NCI-H1092 (cell line): ENCODE measurements around the gene UBTD2.

Source experiments
- DNase-seq: peaks from one replicate; lab custom pipeline; 2025; lab: John Stamatoyannopoulos, UW

UBTD2 gene

DNA sequence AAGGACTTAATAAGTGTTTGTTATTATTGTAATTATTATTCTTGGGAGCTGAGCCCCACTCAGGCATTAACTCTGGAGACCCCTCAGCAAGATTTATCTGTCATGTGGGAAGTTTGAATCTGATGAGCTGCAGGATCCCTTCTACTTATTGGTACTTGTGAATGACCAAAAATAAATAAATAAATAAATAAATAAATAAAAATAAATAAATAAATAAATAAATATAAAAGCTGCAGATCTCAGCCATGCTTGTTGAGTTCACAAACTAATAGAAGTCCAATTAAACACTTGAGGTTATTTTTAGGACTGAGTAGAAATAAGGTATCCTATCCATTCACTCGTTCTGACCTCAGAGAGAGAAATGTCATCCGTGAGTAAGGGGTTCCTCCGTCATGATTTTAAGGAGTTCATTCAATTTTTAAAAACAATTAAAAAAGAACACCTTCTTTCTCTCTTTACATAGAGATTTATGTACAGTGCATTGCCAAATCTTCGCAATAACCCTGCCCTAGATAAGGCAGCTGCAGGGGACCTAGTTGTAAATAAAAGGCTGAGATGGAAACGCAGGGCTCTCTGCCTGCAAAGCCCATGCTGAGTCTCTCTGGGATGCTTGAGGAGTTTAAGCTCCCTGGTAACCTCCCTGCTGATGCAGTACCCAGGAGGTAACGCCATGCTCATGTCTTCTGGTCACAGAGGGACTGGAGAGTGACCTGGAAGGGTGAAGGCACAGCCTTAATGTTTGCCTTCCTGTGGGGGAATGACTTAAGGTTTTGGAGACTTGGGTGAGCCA is 88.4 kb downstream of the UBTD2 start:
- no peak for DNase-seq

DNA sequence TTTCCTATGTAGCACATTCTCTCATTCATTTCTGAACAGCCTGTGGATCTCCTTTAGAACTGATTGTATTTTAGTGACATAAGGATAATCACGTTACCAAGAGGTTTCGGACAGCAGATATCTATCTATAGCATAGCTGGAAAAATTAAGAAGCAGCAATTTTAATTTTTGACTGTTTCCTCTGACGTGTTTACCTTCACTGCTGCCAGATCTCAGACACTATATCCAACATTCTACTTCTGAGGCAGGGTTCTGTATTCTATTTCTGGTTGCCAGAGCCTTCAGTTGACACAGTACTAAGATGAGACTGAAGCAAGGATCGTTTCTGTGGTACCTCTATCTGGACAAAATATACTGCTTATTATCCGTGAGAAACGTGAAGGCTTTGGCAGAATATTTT is 89.7 kb downstream of the UBTD2 start, which contains the start of gene EFCAB9:
TSS of gene EFCAB9 (plus strand) at position 301 of the 400 bp plus-strand sequence. CDS start at position 302, 1 bp downstream.
- DNase-seq, result no peak

DNA sequence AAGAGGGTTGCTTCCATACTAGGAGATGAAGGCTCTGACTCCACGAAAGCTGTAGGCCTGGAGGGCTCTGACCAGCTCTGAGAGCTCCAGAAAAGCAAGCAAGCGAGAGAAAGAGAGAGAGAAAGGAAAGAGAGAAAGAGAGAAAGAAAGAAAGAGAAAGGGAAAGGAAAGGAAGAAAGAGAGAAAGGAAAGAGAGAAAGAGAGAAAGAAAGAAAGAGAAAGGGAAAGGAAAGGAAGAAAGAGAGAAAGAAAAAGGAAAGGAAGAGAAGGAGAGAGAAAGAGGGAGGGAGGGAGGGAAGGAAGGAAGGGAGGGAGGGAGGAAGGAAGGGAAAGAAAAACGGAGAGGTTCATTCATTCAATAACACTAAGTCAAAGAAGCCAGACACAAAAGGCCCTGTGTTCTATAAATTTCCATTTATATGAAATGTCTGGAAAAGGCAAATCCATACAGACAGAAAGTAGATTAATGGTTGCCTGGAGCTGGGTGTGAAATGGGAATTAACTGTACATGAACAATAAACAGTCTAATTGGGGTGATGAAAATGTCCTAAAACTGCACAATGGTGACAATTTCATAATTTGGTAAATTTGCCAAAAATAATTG is 93.8 kb downstream of the UBTD2 start:
- DNase-seq, result no peak

DNA sequence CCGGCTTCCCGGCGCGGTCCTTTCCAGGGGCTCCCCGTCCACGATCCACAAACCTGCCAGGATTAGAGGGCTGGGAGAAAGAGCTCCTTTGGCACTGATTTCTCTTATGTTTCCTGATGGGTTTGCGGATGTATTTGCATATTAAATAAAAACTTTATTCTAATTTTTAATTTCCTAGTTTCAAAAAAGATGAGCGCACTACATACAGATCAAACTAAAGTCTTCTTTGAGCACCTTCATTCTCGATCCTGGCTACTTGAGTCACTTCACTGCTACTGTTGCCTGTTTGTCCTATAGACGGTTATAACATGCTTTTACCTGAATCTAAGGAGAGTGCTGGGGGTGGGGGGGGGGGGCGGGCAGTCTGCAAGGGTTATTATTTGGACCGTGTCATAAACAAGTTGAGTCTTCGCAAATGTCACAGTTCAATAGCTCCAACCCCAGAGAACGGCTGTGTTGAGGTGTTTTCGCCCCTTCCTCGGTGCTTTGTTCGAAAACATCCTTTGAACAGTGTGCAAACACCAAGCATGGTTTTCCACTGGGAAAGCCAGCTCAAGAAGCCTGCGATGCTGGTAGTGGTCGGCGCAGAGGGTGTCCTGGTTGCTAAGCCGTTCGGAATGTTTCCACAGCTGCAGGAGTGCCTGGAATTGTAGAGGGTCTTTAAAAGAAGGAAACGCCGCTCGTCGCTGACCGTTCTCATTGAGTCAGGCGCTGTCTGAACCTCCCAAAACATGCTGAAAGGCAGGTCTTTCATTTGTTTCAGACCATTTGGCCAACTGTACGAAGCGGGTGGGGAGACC is 94.5 kb downstream of the UBTD2 start:
- no peak for DNase-seq

DNA sequence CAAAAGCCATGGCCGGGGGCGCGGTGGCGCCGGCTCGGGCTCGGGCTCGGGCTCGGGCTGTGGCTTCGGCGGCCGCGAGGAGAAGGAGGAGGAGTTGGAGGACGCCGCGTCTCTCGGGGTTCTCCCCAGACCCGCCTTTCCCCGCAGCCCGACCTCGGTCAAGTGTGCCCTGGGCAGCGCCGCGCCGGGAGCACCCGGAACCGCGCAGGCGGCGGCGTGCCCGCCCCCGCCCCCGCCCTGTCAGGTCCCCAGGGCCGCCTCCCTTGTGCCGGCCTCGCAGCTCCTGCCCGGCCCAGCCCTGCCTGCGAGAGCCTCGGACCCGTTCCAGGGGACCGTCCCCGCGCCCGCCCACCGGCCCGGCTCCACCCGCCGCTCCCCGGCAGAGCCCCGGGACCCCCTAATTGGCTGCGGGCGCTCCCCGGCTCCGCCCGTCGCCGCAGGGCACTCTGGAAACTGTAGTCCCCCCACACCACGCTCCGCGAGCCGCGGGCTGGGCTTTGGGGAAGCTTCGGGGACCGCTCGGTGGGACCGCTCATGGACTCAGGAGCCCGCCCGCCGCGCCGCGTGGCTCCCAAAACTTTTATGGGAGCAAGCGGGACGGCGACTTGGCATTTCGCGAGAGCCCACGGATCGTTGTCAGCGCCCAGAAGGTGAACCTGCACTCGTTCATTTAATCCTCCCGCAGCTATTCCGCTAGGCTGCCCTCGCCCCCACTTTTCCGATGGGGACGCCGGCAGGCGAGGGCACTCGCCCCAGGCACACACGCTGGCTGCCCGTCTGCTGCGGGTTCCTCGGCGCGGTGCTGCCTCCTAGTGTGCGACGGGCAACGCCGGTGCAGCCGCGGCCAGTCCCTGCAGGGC is 95.3 kb downstream of the UBTD2 start, which contains the start of gene STK10:
TSS of gene STK10 (minus strand) at position 192 of the 860 bp plus-strand sequence. CDS start at position 10, 182 bp downstream.
- DNase-seq, result peak; percentile 67

DNA sequence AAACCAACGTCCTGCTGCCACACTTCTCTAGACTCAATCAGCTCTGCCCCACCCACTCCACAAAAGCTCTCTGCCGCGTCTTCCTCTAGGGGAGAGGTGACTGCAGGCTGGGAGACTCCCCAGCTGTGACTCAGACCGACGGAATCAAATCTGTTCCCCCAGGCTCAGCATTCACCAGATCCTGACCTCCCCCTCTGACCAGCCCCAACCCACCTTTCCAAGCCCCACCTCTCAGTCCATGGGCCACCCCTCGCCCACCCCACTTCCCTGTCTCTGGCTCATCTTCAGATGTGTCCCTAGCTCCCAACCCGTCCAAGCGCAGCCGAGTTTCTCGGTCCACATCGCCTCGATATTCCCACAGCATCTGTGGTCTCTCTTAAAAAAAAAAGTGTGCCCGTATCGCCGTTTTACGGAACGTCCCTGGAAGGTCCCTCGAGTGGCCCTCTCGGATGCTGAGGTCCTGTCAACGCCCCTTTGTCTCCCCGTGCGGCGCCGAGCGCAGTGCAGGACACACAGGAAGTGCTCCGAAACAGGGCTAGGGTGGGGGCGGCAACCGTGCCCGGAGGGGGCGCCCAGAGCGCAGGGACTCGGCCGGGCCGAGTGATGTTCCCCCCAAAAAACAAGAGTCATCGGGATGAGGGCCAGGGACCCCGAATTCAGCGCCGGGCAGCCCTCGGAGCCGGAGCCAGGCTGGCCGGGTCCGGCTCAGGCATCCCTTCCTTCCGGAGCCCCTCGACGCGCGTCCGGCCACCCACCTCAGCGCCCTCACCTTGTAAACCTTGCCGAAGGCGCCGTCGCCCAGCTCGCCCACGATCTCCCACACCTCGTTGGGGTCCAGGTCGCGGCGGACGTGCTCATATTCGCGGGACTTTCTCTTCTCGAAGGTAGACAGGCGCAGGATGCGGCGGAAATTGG is 96.2 kb downstream of the UBTD2 start:
- DNase-seq, result no peak

DNA sequence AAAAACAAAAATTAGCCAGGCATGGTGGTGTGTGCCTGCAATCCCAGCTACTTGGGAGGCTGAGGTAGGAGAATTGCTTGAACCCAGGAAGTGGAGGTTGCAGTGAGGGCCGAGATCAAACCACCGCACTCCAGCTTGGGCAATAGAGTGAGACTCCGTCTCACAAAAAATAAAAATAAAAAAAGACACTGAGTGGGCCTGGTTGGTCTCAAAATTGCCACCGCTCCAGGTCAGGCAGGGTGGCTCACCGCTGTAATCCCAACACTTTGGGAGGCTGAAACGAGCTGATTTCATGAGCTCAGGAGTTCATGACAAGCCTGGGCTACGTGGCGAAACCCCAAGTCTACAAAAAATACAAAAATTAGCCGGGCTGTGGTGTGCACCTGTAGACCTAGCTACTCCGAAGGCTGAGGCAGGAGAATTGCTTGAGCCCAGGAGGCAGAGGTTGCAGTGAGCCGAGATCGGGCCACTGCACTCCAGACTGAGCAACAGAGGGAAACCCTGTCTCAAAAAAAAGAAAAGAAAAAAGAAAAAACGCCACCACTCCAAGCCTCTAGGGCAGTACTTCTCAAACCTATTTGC is 97.4 kb downstream of the UBTD2 start:
- DNase-seq, result no peak

DNA sequence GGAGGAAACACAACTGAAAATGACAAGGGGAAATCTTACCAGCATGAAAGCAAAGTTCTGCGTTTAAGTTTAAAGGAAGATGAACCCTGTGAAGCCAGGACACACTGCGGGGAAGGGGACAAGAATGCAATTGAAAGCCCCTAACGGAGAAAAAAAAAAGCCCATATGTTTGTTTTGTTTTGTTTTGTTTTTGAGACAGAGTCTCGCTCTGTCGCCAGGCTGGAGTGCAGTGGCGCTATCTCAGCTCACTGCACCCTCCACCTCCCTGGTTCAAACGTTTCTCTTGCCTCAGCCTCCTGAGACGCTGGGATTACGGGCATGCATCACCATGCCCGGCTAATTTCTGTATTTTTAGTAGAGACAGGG is 98.5 kb downstream of the UBTD2 start:
- DNase-seq, result no peak

DNA sequence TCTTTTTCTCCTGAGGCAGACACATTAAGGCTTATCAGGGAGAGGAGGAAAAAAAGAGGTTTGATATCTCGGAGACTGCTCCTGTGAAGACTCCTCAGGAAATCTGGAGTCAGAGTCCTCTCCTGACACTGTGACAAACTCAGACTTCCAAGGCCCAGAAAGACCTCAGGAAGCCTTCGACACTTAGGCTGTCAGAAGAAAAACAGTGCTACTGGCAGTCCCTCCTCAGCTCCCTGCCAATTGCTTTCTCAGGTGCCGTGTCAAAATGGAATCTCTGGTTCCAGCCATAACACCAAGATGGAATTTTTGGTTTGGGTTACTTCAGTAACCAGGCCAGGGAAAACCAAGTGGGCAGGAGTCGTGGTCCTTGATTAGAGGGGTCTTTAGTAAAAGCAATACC is 99.7 kb downstream of the UBTD2 start:
- no peak for DNase-seq

DNA sequence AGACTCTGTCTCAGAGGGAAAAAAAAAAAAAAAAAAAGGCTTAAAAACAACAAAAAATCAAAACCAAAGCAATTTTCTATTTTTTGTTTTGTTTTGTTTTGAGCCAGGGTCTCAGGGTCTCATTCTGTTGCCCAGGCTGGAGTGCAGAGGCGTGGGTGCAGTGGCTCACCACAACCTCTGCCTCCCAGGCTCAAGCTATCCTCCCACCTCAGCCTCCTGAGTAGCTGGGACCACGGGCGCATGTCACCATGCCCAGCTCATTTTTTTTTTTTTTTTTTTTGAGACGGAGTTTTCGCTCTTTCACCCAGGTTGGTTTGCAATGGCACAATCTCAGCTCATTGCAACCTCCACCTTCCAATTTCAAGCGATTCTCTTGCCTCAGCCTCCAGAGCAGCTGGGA is 101.3 kb downstream of the UBTD2 start:
- no peak for DNase-seq

DNA sequence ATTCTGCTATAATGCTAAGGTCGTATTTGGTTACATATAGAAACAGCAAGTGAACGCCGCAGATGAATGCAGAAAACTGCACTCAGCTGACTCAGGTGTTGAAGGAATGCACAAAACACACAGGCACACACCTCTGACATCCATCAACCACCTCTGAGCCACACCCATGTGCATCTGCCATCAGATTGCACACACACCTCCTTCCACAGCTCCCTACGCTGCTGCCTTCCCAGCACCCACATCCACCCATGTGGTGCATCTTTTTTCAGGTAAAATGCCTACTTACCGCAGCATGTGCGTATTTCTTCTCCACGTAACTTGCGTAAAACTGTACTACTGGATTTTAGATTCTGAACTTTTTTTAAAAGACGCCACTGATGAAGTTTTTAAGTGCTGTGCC is 102.6 kb downstream of the UBTD2 start:
- DNase-seq, result no peak

DNA sequence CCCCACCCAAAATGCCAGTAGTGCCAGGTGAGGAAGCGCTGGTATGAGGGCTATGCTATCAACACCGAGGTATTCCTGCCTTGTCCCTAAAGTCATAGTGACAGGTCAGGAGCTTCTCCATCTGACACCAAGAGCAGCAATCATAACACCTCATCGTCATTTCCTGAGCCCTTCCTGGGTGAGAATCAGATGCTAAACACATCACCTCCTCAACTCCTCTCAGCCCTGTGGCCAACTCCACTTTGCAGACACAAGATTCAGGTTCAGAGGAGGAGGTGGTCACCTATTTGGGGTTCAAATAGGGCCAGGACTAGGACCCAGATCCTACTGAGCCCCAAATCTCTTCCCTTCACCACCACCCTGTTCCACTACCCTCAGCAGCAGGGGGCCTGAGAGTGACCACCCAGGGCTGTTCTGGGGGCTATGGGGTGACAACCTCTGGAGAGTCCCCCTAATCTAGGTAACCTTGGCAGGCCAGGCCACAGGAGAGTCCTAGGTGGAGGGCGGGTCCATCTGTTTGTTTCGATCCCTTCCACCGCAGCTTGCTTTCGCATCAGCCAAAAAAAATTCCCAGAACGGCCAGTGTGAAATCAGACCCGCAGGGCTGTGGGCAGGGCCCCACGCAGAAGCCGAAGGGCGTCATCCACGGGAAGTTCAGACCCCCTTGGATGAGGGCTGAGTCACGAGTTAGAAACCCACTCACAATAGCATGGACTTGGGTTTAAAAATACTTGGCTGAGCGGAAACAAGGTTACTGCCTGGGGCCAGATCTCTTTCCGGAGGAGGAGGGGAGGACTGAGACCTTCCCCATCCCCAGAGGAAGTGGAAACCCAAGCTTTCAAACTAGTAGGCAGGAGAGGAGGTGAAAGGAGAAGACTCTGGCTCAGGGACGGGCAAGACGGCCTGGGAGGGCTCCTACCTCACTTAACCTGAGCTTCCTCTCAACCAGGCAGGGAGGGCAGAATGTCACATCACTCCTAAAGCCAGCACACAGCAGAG is 104.3 kb downstream of the UBTD2 start:
- no peak for DNase-seq

DNA sequence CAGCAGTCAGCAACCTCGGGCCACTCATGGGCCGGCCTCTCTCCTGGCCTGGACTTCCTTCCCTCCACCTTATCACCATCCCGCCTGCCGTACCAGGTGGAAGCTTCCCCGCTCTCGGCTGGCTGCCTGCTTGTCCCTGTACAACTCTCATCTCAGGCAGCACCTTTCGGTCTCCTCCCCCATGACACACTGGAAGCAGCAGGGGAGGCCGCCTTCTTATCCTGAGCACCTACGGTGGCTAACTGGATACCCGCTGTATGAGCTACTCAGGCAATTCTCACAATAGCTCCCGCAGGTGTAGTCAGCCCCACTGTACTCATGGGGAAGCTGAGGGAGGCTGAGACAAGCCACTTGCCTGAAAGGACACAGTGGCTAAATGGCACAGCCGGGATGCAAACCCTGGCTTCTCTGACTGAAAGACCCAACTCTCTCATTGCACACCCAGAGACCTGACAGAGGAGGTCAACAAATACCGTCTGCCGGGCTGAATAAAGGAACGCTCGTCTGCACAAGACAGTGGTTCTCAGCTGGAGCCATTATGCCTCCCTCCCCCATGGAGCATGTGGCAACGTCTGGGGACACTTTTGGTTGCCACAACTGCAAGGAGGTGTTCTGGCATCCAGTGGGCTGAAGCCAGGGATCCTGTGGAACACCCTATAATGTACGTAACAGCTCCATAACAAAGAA is 105.1 kb downstream of the UBTD2 start:
- DNase-seq, result no peak

DNA sequence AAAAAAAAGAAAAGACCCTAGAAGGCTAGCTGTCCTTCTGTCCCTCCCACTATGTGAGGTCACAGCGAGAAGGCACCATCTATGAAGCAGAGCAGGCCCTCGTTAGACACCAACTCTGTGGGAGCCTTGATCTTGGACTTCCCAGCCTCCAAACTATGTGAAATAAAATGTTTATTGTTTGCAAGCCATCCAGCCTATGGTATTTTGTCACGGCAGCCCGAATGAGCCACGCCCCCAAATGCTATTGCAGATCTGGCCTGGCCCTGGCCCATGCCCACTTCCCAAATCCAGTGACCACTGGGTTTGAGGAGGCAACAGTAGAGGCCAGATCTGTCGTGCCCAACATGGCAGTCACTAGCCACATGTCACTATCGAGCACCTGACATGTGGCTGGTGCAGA is 106.4 kb downstream of the UBTD2 start:
- no peak for DNase-seq

DNA sequence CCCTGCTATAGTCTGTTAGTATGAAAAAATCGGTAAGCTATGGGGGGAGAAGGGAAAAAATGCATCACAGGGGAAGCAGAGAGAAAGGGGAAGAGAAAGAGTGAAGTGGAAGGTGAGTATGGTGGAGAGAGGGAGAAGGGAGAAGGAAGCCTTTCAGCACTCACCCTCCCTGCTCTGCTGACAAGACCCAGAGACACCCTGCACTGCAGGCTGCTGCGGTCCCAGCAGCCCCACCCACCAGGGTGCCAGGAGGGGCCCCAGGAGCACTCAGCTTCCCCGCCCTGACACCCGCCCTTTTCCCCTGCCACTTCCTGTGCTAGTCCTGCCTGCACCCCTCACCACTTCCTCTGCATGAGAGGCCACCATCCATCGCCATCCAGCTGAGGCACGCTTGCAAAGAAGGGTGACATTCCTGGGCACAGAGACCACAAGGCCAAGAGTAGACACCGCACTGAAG is 108.3 kb downstream of the UBTD2 start:
- no peak for DNase-seq

DNA sequence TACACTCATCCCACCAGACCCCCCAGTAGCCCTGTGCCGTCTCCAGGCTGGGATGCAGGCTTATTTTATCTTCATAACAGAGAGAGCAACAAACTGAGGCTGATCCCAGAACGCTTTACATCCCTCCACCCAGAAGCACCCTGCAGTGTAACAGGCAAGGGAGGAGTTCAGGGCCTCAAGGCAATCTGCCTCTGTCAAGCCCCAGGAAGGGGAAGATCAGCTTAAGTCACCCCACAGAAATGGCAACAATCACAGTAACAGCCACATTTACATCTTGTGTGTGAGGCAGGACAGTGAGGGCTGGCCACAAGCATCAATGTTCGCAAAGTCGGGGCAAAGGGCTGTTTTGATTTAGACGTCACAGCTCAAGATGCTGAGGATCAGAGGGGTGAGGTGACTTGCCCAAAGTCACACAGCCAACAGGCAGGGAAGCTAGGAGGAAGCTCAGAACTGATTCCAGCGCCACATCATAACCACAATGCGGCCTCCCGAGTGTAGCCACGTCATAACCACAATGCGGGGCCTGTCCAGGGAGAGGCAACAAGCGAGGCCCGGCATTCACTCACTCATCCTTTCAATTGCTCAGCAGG is 109.9 kb downstream of the UBTD2 start:
- DNase-seq, result no peak

DNA sequence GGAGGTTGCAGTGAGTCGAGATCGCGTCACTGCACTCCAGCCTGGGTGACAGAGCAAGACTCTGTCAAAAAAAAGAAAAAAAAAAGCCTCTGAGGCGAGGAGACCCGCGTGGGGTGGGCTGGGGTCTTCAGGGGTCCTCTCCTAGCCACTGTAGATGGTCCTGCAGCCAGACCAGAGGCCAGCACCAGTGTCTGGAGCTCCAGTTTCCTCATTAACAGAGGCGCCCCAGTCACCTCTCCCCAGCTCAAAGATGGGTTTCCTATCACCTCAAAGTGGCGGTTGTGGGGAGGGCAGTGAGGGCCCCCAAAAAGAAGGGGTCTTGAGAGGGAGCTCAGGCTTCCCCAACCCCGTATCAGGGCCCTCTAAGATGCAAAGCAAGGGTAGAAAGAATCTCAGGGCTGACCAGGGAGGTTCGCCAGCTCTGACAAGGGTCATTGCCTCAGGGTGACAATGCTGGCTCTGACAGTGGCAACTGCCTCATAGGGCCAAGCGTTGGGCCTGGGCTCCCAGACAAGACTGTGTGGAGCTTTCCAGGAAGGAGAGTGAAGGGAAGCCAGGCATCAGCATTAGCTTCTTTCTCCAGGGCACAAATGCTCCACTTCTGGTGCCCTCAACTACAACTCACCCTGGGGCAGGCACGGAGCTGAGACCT is 110.5 kb downstream of the UBTD2 start:
- DNase-seq, result no peak

DNA sequence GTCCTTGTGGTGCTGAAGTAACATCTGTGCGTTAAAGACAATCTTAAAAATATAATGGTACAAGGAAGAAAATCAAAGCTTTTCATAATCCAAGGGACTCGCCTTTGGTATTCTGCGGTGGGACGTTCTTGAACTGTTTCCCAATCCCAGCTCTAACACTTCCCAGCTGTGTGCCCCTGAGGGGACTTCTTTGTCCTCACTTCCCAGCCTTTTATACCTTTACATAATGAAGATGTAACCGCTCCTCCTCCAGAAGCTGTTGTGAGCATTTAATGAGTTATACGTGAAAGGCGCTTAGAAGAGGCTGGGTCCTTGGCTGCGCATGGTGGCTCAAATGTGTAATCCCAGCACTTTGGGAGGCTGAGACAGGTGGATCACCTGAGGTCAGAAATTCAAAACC is 112.4 kb downstream of the UBTD2 start:
- DNase-seq, result no peak
